K562 (cell line): Measurements from ENCODE around the gene CD36. TPM values are rescaled to one million over a fixed set of nuclear protein-coding genes. Genes with fewer than 3 reads are reported as not detected.

Source experiments
- ATAC-seq: fragments of 200-7000 bp; cut with Tn5 transposase; 3 replicates; pipeline ENCODE4 v1.9.1; 2020; ENCODE audit warnings: moderate library complexity
- Bru-seq: library from RNA; stranded (reverse); fragments of 400-500 nt; gene quantifications from one replicate; lab custom pipeline; 2021; lab: Mats Ljungman, UMichigan
- BruChase-seq, 2 experiments: library from RNA; stranded (reverse); fragments of 400-500 nt; gene quantifications; one replicate each; lab custom pipeline; 2021; lab: Mats Ljungman, UMichigan
- BruUV-seq: library from RNA; stranded (reverse); fragments of 400-500 nt; replicated peaks from 2 replicates; lab custom pipeline; 2021; lab: Mats Ljungman, UMichigan
- CTCF ChIA-PET: fragments of 300-600 bp; formaldehyde crosslinking; extraction: SDS; loops from one replicate; lab custom pipeline; 2021; ENCODE audit warnings: low intra/inter-chr PET ratio; lab: Yijun Ruan, JAX
- POLR2A ChIA-PET: fragments of 300-600, 350-650 bp; sonication (Branson Sonifier 250); formaldehyde crosslinking; extraction: SDS; loops from one replicate; lab custom pipeline; 2021; ENCODE audit warnings: antibody characterized with exemption, inconsistent platforms; lab: Yijun Ruan, JAX
- DNase-seq, 4 experiments: peaks; one replicate each; pipeline versions ENCODE4 v3.0.0 to v3.0.0-alpha.2; 2011 to 2018; ENCODE audit warnings: low spot score in 3 of 4, mixed read lengths in 3 of 4; ENCODE audit errors: extremely low read depth in 1 of 4
- FAIRE-seq: peaks from 2 replicates; lab custom pipeline; 2011; peaks lifted over from hg19 to GRCh38; lab: Jason Lieb, UNC
- H2AFZ ChIP-seq: 2 replicates; pipeline ENCODE4 v1.6.0; 2011; ENCODE audit warnings: low read depth, low read length, control low read depth, inconsistent platforms
- H3K27ac ChIP-seq: fragments of 200-600 bp; 3 replicates; pipeline ENCODE4 v1.8.0; 2011; ENCODE audit warnings: low read depth, mild to moderate bottlenecking, control low read depth, inconsistent platforms, low read length, moderate library complexity, mixed read lengths; ENCODE audit errors: extremely low read depth
- H3K27me3 ChIP-seq, 2 experiments: fragments of 300-600 bp in 1 of 2; 2 replicates in 1 of 2; 3 replicates in 1 of 2; pipeline versions ENCODE4 v1.6.0 to v1.8.0; 2011; ENCODE audit warnings: inconsistent platforms in 2 of 2, low read length in 2 of 2, mild to moderate bottlenecking in 1 of 2, mixed read lengths in 1 of 2, moderate library complexity in 1 of 2; ENCODE audit not compliant: control insufficient read depth in 2 of 2, insufficient read depth in 2 of 2
- H3K36me3 ChIP-seq: fragments of 300-600 bp; 3 replicates; pipeline ENCODE4 v1.8.0; 2011; ENCODE audit warnings: mild to moderate bottlenecking, low read length, inconsistent platforms; ENCODE audit not compliant: control insufficient read depth, insufficient read depth
- H3K4me1 ChIP-seq, 2 experiments: fragments of 200-600 bp in 1 of 2; replicated peaks in 1 of 2; 2 replicates in 1 of 2; 3 replicates in 1 of 2; pipeline versions ENCODE4 v1.5.1 to v1.8.0; 2011; ENCODE audit warnings: inconsistent platforms in 2 of 2, low read length in 2 of 2, mild to moderate bottlenecking in 1 of 2, mixed read lengths in 1 of 2, moderate library complexity in 1 of 2; ENCODE audit not compliant: control insufficient read depth in 2 of 2, insufficient read depth in 2 of 2
- H3K4me2 ChIP-seq: 2 replicates; pipeline ENCODE4 v1.6.1; 2011; ENCODE audit warnings: low read length, control low read depth, inconsistent platforms, mixed read lengths; ENCODE audit not compliant: insufficient read depth
- H3K4me3 ChIP-seq: fragments of 200-600 bp; sonication (generic), shearing (Covaris generic); 2 replicates; pipeline ENCODE4 v1.5.1; 2016; ENCODE audit warnings: control low read depth, inconsistent platforms
- H3K79me2 ChIP-seq: fragments of 200-600 bp; 3 replicates; pipeline ENCODE4 v1.8.0; 2011; ENCODE audit warnings: low read length, inconsistent platforms; ENCODE audit not compliant: control insufficient read depth, insufficient read depth
- H3K9ac ChIP-seq, 2 experiments: 2 replicates each; pipeline versions ENCODE4 v1.6.0 to v1.6.1; 2011; ENCODE audit warnings: low read depth in 2 of 2, low read length in 2 of 2, control low read depth in 1 of 2, inconsistent platforms in 1 of 2, mild to moderate bottlenecking in 1 of 2, mixed read lengths in 1 of 2; ENCODE audit not compliant: insufficient read depth in 1 of 2
- H3K9me1 ChIP-seq: one replicate; pipeline ENCODE4 v1.6.0; 2011; ENCODE audit warnings: inconsistent platforms, mild to moderate bottlenecking, low read length, moderate library complexity; ENCODE audit not compliant: control insufficient read depth, insufficient read depth
- H3K9me3 ChIP-seq: replicated peaks from 2 replicates; pipeline ENCODE4 v1.5.1; 2011; ENCODE audit warnings: low read depth, low read length, inconsistent platforms; ENCODE audit not compliant: control insufficient read depth, insufficient read depth
- H4K20me1 ChIP-seq: replicated peaks from 2 replicates; pipeline ENCODE4 v1.6.1; 2011; ENCODE audit warnings: low read length, inconsistent platforms, mixed read lengths; ENCODE audit not compliant: control insufficient read depth, insufficient read depth
- BCOR ChIP-seq: fragments of 450-650 bp; IDR thresholded peaks from 2 replicates; pipeline ENCODE4 v1.6.1; 2016
- CBX8 ChIP-seq: fragments of 200-600 bp; sonication (generic); IDR thresholded peaks from 2 replicates; pipeline ENCODE4 v1.6.1; 2012; ENCODE audit warnings: borderline replicate concordance, mixed run types, low read depth, mild to moderate bottlenecking, moderate library complexity, mixed read lengths, low read length, control low read depth, inconsistent platforms; ENCODE audit not compliant: poor library complexity, severe bottlenecking; ENCODE audit errors: extremely low read depth
- HDAC3 ChIP-seq: fragments of 450-650 bp; IDR thresholded peaks from 2 replicates; pipeline ENCODE4 v1.6.1; 2018; ENCODE audit warnings: borderline replicate concordance, mild to moderate bottlenecking, moderate library complexity; ENCODE audit not compliant: partially characterized antibody
- KAT2B ChIP-seq: IDR thresholded peaks from one replicate; pipeline ENCODE4 v1.6.1; 2012; ENCODE audit warnings: low read depth, mild to moderate bottlenecking, control low read depth, inconsistent platforms, low read length, moderate library complexity
- KDM1A ChIP-seq, 2 experiments: fragments of 450-650 bp; IDR thresholded peaks; 2 replicates each; pipeline ENCODE4 v1.6.1; 2016; ENCODE audit warnings: mild to moderate bottlenecking in 2 of 2
- MCM2 ChIP-seq: fragments of 450-650 bp; IDR thresholded peaks from 2 replicates; pipeline ENCODE4 v1.6.1; 2017; ENCODE audit warnings: low read depth, mild to moderate bottlenecking
- MIER1 ChIP-seq: fragments of 450-650 bp; IDR thresholded peaks from 2 replicates; pipeline ENCODE4 v1.6.1; 2016; ENCODE audit warnings: antibody characterized with exemption, mild to moderate bottlenecking, low read depth
- NCOA2 ChIP-seq, 2 experiments: fragments of 450-650 bp; IDR thresholded peaks; 2 replicates each; pipeline ENCODE4 v1.6.1; 2018; ENCODE audit warnings: mild to moderate bottlenecking in 2 of 2, moderate library complexity in 1 of 2; ENCODE audit not compliant: partially characterized antibody in 2 of 2
- ZBTB7A ChIP-seq: IDR thresholded peaks from 2 replicates; pipeline ENCODE4 v1.6.1; 2011; ENCODE audit warnings: low read depth, mild to moderate bottlenecking, low read length, moderate library complexity, borderline replicate concordance; ENCODE audit not compliant: control insufficient read depth
- ZNF699 ChIP-seq: fragments of 250-450 bp; sonication (Bioruptor Pico); IDR thresholded peaks from 2 replicates; pipeline ENCODE4 v1.8.0; 2021; ENCODE audit warnings: mild to moderate bottlenecking, moderate library complexity; ENCODE audit not compliant: insufficient replicate concordance
- ZNF76 ChIP-seq: fragments of 250-450 bp; sonication (Bioruptor Pico); IDR thresholded peaks from 2 replicates; pipeline ENCODE4 v1.4.0; 2020; ENCODE audit warnings: mild to moderate bottlenecking, moderate library complexity, borderline replicate concordance
- ZNF785 ChIP-seq: fragments of 250-450 bp; sonication (Bioruptor Pico); IDR thresholded peaks from 2 replicates; pipeline ENCODE4 v1.4.0; 2020; ENCODE audit warnings: mild to moderate bottlenecking
- WGBS: fragments of 100-300 bp; shearing (Covaris generic); methylation state at CpG from one replicate; pipeline ENCODE4 v1.1.6; 2016; ENCODE audit warnings: low coverage, mixed read lengths; ENCODE audit not compliant: insufficient coverage; ENCODE audit errors: missing lambda C conversion rate; 5-methylcytosine and 5-hydroxymethylcytosine counted together
- in situ Hi-C: fragments of 300-500 bp; cut with MboI; formaldehyde crosslinking; loops from 4 replicates; pipeline ENCODE4 v1.15.0; 2018; ENCODE audit warnings: inconsistent platforms, mixed read lengths
- intact Hi-C: fragments of 100-400 bp; cut with micrococcal nuclease; formaldehyde crosslinking; loops from 2 replicates; pipeline ENCODE4 v1.14.2; 2022
- long read RNA-seq, 3 experiments: library from polyadenylated mRNA in 2 of 3; library from RNA in 1 of 3; unstranded in 2 of 3; stranded (forward) in 1 of 3; transcript quantifications; one replicate each; pipeline ENCODE4 v2.0.0, GENCODE V29; 2019 to 2022
- polyA minus RNA-seq, 3 experiments: library from RNA; depleted of rRNA, polyadenylated mRNA; stranded (reverse); fragments of >200 nt; gene quantifications; 2 replicates each; pipeline ENCODE4 v1.2.3, GENCODE V29; 2011
- polyA plus RNA-seq, 8 experiments: library from polyadenylated mRNA; depleted of rRNA in 4 of 8; stranded (reverse) in 5 of 8; unstranded in 3 of 8; fragments of >200 nt; fragmentation: Nextera tagmentation in 2 of 8; fragmentation: Illumina TruSeq in 1 of 8; extraction: Ambion mirVana in 2 of 8; extraction: Trizol in 1 of 8; gene quantifications; 2 replicates each; pipeline versions ENCODE4 v1.2.1 to v1.2.3, GENCODE V29; 2011 to 2014; ENCODE audit warnings: inconsistent platforms in 1 of 8, missing spikeins in 1 of 8
- total RNA-seq, 7 experiments: library from RNA; depleted of rRNA in 6 of 7; stranded (reverse); fragments of >200 nt in 6 of 7; fragmentation: Illumina TruSeq in 2 of 7; extraction: Trizol in 2 of 7; gene quantifications; 2 replicates each; pipeline versions ENCODE4 v1.2.1 to v1.2.3, GENCODE V29; 2011 to 2021; ENCODE audit warnings: low replicate concordance in 1 of 7
- TF ChIP-seq, protein P1 (sequence below): fragments of 450-650 bp; formaldehyde crosslinking; IDR thresholded peaks from 2 replicates; pipeline ENCODE4 v1.4.0; 2020; ENCODE audit warnings: mild to moderate bottlenecking

Gene CD36
- total RNA-seq (2011; cell fraction: chromatin; rRNA removed; ENCODE audit: low replicate concordance): 3.9 and 10.0 TPM in 2 replicates
- total RNA-seq (2011; cell fraction: nucleolus; rRNA removed): 2.0 and 3.5 TPM in 2 replicates
- 4.2 and 7.2 TPM in 2 replicates for total RNA-seq (2011; cell fraction: nucleoplasm; rRNA removed)
- total RNA-seq (2014; rRNA removed) (0.09 and 0.41 TPM in 2 replicates), total RNA-seq (2014; rRNA removed; fragmentation: Illumina TruSeq; extraction: Trizol) (0.25 and 0.96 TPM in 2 replicates), total RNA-seq (2015; rRNA removed; fragmentation: Illumina TruSeq; extraction: Trizol) (0.18 and 0.30 TPM in 2 replicates), total RNA-seq (2021) (0.42 and 0.72 TPM in 2 replicates), polyA plus RNA-seq (2011; rRNA removed) (1.5 and 4.0 TPM in 2 replicates), polyA plus RNA-seq (2014; fragmentation: Illumina TruSeq; extraction: Trizol) (0.21 and 0.52 TPM in 2 replicates), polyA plus RNA-seq (2014; fragmentation: Nextera tagmentation; extraction: Ambion mirVana) (under 1 TPM; 0.51 to 0.55 TPM), polyA plus RNA-seq (2014; rRNA removed) (0.13 and 0.80 TPM in 2 replicates), polyA minus RNA-seq (2011; rRNA and poly(A)+ RNA removed) (1.9 and 4.1 TPM in 2 replicates), Bru-seq, nascent RNA (percentile 9 among the genes with signal in this experiment), BruChase-seq, experiment 1, labeled RNA remaining after a 2-hour chase (percentile 7 among the genes with signal in this experiment), BruChase-seq, experiment 2, labeled RNA remaining after a 6-hour chase (percentile 10 among the genes with signal in this experiment)
- 0.35 and 0.69 TPM in 2 replicates for polyA plus RNA-seq (2011; cell fraction: cytosol; rRNA removed)
- polyA plus RNA-seq (2011; cell fraction: nucleus; rRNA removed): 0.97 and 1.5 TPM in 2 replicates
- 0.06 and 0.38 TPM in 2 replicates for polyA plus RNA-seq (2012)
- 1.1 TPM in 1 of 2 replicates, not detected in the other for polyA minus RNA-seq (2011; cell fraction: cytosol; rRNA and poly(A)+ RNA removed)
- 1.3 and 1.4 TPM in 2 replicates for polyA minus RNA-seq (2011; cell fraction: nucleus; rRNA and poly(A)+ RNA removed)
- long read RNA-seq, experiment 1, partial matches to known transcripts: 2 of 4 reads
- long read RNA-seq, experiment 1, other reads (novel, unspliced or antisense): 0 of 4 reads
- long read RNA-seq, experiment 2, partial matches to known transcripts: 0 of 1 reads
- long read RNA-seq, experiment 2, other reads (novel, unspliced or antisense): 1 of 1 reads
- long read RNA-seq, experiment 3: 0 reads

DNA sequence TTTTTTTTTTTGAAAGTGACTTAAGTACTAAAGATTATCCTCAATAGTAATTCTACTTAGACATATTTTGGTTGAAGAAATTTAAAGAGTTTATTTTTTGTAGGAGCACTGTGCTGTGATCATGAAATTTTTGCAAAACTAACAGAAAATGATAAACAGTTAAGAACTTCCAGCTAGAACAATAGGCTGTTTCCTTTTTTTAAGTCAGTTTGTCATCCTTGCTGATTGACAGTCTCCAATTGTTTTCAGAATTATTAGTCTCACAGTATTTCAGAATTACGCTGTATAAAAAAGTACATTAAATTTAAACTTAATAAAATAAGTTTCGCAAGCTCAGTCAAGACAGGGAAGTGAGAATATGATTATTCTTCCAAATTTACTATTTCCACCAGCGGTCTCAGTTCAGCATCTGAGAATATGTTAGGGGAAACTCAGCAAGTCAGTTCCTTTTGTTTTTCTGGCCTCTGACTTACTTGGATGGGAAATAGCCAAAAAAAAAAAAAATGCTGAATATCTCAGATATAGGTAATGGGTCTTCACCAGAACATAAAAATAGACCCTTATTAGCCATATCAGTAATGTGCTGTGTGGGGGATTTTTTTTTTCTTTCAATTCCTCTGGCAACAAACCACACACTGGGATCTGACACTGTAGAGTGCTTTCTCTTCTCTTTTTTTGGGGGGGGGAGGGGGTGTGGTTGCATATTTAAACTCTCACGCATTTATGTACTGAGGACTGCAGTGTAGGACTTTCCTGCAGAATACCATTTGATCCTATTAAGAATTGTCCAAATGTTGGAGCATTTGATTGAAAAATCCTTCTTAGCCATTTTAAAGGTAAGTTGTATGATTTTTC lies at the start of gene CD36:
CD36 (plus strand) TSS at position 732 of the 855 bp plus-strand sequence. CDS start 8,099 bp downstream, outside the sequence.
- TF ChIP-seq ZBTB7A (no peak), NCOA2 (IDR thresholded peaks at IDR 0.05; ENCODE audit: partially characterized antibody in 2 of 2) (no peak), CBX8 (no peak), KAT2B (no peak), KDM1A (IDR thresholded peaks at IDR 0.05) (no peak), ZNF699 (CRISPR knock-in tag) (no peak), MCM2 (no peak), MIER1 (no peak), HDAC3 (no peak), ZNF76 (CRISPR knock-in tag) (no peak), ZNF785 (CRISPR knock-in tag) (no peak), BCOR (no peak)
- TF ChIP-seq, protein P1, sequence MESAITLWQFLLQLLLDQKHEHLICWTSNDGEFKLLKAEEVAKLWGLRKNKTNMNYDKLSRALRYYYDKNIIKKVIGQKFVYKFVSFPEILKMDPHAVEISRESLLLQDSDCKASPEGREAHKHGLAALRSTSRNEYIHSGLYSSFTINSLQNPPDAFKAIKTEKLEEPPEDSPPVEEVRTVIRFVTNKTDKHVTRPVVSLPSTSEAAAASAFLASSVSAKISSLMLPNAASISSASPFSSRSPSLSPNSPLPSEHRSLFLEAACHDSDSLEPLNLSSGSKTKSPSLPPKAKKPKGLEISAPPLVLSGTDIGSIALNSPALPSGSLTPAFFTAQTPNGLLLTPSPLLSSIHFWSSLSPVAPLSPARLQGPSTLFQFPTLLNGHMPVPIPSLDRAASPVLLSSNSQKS (CRISPR knock-in tag): no peak
- TF ChIP-seq, all 486 proteins: peak for 0
- BruUV-seq: no TSS peak
- DNase-seq (no peak), ATAC-seq (no peak), FAIRE-seq (no peak)
- intact Hi-C loops: no loop called here
- Histone ChIP-seq H3K4me3 (no peak within 1 kb of the TSS), H2AFZ (no peak within 1 kb of the TSS), H3K36me3 (no peaks in the 10 kb centered on the region), H4K20me1 (no peaks in the 10 kb centered on the region), H3K4me1 (no peaks in the 10 kb centered on the region), H3K27ac (no peak within 1 kb of the TSS), H3K27me3 (no peaks in the 10 kb centered on the region), H3K9ac (no peak within 1 kb of the TSS), H3K4me2 (no peak within 1 kb of the TSS), H3K9me1 (no peaks in the 10 kb centered on the region), H3K79me2 (no peaks in the 10 kb centered on the region), H3K9me3 (no peaks in the 10 kb centered on the region; the same call in none of the 2 replicates)
- in situ Hi-C loops: no loop called here
- 5% methylated on average over 4 of the region's 4 CpGs for WGBS
- POLR2A ChIA-PET: no interaction called here
- CTCF ChIA-PET: no interaction called here
